Osteocyte (in vitro differentiated cells): ENCODE results near the gene LRCH4. TPM values are rescaled to one million over a fixed set of nuclear protein-coding genes. Genes with fewer than 3 reads are reported as not detected.
"Not testable (repeated sequence)": the region's sequence is repeated elsewhere in the genome, so short reads cannot be mapped to it uniquely, and the experiment has no call there.

Experiments
- DNase-seq: peaks from one replicate; pipeline ENCODE4 v3.0.0; 2021; ENCODE audit warnings: mixed read lengths; ENCODE audit not compliant: unreplicated experiment; ENCODE audit errors: extremely low spot score
- H3K27ac Mint-ChIP-seq: one replicate; pipeline ENCODE4 v1.8.0; 2021; ENCODE audit warnings: mild to moderate bottlenecking, mixed read lengths; ENCODE audit not compliant: unreplicated experiment
- H3K27me3 Mint-ChIP-seq: one replicate; pipeline ENCODE4 v1.8.0; 2021; ENCODE audit warnings: mixed read lengths; ENCODE audit not compliant: unreplicated experiment
- H3K36me3 Mint-ChIP-seq: one replicate; pipeline ENCODE4 v1.8.0; 2021; ENCODE audit warnings: mixed read lengths; ENCODE audit not compliant: unreplicated experiment
- H3K4me1 Mint-ChIP-seq: one replicate; pipeline ENCODE4 v1.8.0; 2021; ENCODE audit warnings: mixed read lengths; ENCODE audit not compliant: unreplicated experiment
- H3K4me3 Mint-ChIP-seq: one replicate; pipeline ENCODE4 v1.8.0; 2021; ENCODE audit warnings: mild to moderate bottlenecking, moderate library complexity, mixed read lengths; ENCODE audit not compliant: unreplicated experiment
- H3K9me3 Mint-ChIP-seq: one replicate; pipeline ENCODE4 v1.8.0; 2021; ENCODE audit warnings: mixed read lengths; ENCODE audit not compliant: unreplicated experiment
- total RNA-seq: library from RNA; stranded (reverse); gene quantifications from 2 replicates; pipeline ENCODE4 v1.2.1, GENCODE V29; 2021
- TF ChIP-seq, protein P1 (sequence below): fragments of 200-600 bp; sonication (generic); IDR thresholded peaks from 2 replicates; pipeline ENCODE4 v1.5.0; 2021; ENCODE audit warnings: antibody characterized with exemption, mild to moderate bottlenecking, moderate library complexity

The LRCH4 gene
- total RNA-seq, 1 donor from 2014 or later = 90.9 TPM

DNA sequence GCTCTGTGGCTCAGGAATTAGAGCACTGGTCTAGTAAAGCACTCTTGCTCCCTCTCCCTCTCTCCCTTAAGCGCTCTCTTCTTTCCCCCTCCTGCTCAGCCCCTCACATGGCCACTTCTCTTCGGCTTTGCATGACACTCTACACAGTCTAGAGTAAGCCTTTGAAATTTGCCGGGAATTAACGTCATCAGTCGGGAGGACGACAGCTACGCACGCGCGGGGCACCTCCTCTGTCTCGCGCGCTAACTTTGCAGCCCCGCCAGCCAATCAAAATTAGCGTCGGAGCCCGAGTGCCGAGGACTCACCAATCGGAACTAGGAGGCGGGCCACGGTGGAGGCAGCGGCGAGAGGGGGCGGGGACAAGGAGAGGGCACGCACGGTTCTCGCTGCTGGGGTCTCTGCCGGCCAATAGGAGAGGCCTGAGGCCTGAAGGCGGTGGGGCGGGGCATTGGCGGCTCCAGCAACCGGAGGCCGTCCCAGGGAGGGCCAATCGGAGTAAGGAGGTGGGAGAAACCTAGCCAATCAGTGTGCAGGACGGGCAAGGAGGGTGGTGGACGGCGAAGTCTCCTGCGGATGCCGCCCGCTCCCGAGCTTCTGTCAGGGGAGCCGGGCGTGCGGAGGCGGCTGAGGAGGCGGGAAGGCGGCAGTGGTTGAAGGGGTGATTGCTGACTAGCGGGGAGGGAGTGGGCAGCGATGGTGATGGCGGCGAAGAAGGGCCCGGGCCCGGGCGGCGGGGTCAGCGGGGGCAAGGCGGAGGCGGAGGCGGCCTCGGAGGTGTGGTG lies 47.1 kb downstream of the LRCH4 start, which contains the start of gene AGFG2:
TSS of gene AGFG2 (plus strand) at position 550 of the 782 bp plus-strand sequence. CDS start at position 694, 144 bp downstream.
- peak within 1 kb of the TSS; percentile 98 for H3K4me3 Mint-ChIP-seq
- peak within 1 kb of the TSS; percentile 79 for H3K27ac Mint-ChIP-seq
- H3K4me1 Mint-ChIP-seq = peaks cover 15% of the 10 kb centered on the region
- TF ChIP-seq, protein P1, sequence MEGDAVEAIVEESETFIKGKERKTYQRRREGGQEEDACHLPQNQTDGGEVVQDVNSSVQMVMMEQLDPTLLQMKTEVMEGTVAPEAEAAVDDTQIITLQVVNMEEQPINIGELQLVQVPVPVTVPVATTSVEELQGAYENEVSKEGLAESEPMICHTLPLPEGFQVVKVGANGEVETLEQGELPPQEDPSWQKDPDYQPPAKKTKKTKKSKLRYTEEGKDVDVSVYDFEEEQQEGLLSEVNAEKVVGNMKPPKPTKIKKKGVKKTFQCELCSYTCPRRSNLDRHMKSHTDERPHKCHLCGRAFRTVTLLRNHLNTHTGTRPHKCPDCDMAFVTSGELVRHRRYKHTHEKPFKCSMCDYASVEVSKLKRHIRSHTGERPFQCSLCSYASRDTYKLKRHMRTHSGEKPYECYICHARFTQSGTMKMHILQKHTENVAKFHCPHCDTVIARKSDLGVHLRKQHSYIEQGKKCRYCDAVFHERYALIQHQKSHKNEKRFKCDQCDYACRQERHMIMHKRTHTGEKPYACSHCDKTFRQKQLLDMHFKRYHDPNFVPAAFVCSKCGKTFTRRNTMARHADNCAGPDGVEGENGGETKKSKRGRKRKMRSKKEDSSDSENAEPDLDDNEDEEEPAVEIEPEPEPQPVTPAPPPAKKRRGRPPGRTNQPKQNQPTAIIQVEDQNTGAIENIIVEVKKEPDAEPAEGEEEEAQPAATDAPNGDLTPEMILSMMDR = no peak
- no peaks in the 10 kb centered on the region for H3K9me3 Mint-ChIP-seq
- no peaks in the 10 kb centered on the region for H3K27me3 Mint-ChIP-seq
- H3K36me3 Mint-ChIP-seq = no peaks in the 10 kb centered on the region
- peak; percentile 100 for DNase-seq

DNA sequence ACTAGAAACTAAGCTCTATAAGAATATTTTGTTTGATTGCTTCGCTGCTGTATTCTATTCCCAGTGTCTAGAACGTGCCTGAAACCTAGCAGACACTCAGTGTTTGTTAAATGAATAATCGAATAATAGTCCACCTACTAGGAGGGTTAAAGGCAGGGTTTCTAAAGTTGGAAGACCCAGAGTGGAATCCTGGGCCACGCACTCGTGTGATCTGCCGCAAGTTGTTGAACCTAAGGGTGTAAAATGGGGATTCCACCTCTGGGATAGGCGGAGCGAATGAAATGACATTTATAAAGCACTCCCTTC lies 47.6 kb downstream of the LRCH4 start:
- no peak for DNase-seq
- Mint-ChIP-seq H3K9me3 (no peaks in the 10 kb centered on the region), H3K27ac (peak overlapping the region; percentile 59), H3K36me3 (no peaks in the 10 kb centered on the region), H3K27me3 (no peaks in the 10 kb centered on the region), H3K4me3 (peak overlapping the region; percentile 73), H3K4me1 (peaks cover 15% of the 10 kb centered on the region)
- TF ChIP-seq, protein P1 = no peak

DNA sequence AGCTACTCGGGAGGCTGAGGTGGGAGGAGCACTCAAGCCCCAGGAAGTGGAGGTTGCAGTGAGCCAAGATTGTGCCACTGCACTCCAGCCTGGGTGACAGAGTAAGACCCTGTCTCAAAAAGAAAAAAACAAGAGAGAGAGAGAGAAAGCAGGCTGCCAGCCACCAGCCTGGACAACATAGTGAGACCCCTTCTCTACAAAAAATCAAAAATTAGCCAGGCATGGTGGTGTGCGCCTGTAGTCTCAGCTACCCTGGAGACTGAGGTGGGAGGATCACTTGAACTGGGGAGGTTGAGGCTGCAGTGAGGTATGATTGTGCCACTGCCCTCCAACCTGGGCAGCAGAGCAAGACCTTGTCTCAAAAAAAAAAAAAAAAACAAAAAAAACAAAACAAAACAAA lies 49.2 kb downstream of the LRCH4 start:
- H3K9me3 Mint-ChIP-seq, H3K27me3 Mint-ChIP-seq, H3K36me3 Mint-ChIP-seq, H3K4me3 Mint-ChIP-seq, DNase-seq, H3K27ac Mint-ChIP-seq: not testable (repeated sequence)
- peaks cover 15% of the 10 kb centered on the region for H3K4me1 Mint-ChIP-seq

DNA sequence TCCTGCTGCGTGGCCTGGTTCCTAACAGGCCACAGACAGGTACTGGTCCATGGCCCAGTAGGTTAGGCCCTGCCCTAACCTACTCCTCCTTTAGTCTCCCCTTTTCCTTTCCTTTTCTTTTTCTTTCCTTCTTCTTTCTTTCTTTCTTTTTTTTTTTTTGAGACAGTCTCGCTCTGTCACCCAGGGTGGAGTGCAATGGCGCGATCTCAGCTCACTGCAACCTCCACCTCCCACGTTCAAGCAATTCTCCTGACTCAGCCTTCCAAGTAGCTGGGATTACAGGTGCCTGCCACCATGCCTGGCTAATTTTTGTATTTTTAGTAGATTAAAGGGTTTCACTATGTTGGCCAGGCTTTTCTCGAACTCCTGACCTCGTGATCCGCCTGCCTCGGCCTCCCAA lies 49.9 kb downstream of the LRCH4 start:
- not testable (repeated sequence) for DNase-seq, H3K36me3 Mint-ChIP-seq, H3K4me3 Mint-ChIP-seq, H3K27ac Mint-ChIP-seq, H3K9me3 Mint-ChIP-seq, H3K27me3 Mint-ChIP-seq
- peaks cover 15% of the 10 kb centered on the region for H3K4me1 Mint-ChIP-seq

DNA sequence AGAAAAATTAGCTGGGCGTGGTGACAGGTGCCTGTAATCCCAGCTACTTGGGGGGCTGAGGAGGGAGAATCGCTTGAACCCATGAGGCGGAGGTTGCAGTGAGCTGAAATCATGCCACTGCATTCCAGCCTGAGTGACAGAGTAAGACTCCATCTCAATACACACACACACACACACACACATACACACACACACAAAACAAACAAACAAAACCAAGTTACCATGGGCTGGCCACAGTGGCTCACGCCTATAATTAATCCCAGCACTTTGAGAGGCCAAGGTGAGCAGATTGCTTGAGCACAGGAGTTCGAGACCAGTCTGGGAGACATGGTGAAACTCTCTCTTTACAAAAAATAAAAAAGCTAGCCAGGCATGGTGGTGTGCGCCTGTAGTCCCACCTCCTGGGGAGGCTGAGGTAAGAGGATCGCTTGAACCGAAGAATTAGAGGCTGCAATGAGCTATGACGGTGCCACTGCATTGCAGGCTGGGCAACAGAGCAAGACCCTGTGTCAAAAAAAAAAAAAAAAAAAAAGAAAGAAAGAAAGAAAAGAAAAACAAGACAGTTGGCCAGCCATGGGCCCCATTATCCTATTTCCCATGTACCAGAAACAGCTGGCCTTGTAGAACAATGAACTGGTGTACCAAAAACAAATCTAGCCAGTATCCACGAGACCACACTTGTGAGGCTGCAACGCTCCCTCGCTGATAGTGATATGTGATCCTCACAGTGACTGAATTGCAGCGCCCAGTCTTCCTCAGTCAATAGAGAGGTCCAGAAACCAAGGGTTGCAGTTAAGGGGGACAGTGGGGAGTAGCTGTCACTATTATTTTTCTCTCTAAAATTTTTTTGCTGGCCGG lies 53.5 kb downstream of the LRCH4 start:
- Mint-ChIP-seq H3K36me3 (no peaks in the 10 kb centered on the region), H3K9me3 (no peaks in the 10 kb centered on the region), H3K4me3 (no peak overlapping the region), H3K4me1 (peaks cover 2% of the 10 kb centered on the region), H3K27ac (no peak overlapping the region), H3K27me3 (no peaks in the 10 kb centered on the region)
- TF ChIP-seq, protein P1 = no peak
- DNase-seq = no peak

DNA sequence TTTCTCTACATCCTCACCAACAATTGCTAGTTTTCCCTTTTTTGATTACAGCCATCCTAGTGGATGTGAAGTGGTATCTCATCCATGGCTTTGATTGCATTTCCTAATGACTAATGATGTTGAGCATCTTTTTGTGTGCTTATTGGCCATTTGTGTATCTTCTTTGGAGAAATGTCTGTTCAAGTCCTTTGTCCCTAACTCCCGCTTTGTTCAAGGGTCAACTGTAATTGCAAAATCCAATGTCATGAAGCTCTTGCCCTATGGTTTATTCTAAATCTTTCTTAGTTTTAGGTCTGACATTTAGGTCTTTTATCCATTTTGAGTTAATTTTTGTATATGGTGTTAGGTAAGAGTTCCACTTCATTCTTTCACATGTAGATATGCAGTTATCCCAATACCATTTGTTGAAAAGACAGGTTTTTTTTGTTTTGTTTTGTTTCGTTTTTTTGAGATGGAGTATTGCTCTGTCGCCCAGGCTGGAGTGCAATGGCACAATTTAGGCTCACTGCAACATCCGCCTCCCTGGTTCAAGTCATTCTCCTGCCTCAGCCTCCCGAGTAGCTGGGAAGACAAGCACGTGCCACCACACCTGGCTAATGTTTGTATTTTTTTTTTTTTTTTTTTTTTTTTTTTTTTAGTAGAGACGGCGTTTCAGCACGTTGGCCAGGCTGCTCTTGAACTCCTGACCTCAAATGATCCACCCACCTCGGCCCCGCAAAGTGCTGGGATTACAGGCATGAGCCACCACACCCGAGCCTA lies 57.6 kb downstream of the LRCH4 start:
- not testable (repeated sequence) for H3K4me1 Mint-ChIP-seq, H3K9me3 Mint-ChIP-seq, H3K36me3 Mint-ChIP-seq, H3K4me3 Mint-ChIP-seq, H3K27me3 Mint-ChIP-seq, DNase-seq, H3K27ac Mint-ChIP-seq

Other genes starting within 250 kb of the LRCH4 start
- gene PILRB, start 228.0 kb downstream of the LRCH4 start, total RNA-seq = 31.7 and 38.7 TPM in 2 replicates
- 1.8 and 2.5 TPM in 2 replicates for gene PILRA, start 212.6 kb downstream of the LRCH4 start, total RNA-seq
- gene ZCWPW1, start 157.4 kb downstream of the LRCH4 start, total RNA-seq = 4.4 and 5.0 TPM in 2 replicates
- 50.0 and 50.1 TPM in 2 replicates for gene MEPCE, start 156.3 kb downstream of the LRCH4 start, total RNA-seq
- 22.8 and 32.1 TPM in 2 replicates for gene PPP1R35, start 149.6 kb downstream of the LRCH4 start, total RNA-seq
- 0.46 TPM in 1 of 2 replicates, not detected in the other for gene SPACDR, start 121.9 kb downstream of the LRCH4 start, total RNA-seq
- gene TSC22D4, start 106.9 kb downstream of the LRCH4 start, total RNA-seq = 46.8 and 46.9 TPM in 2 replicates
- 0.89 and 0.99 TPM in 2 replicates for gene NYAP1, start 102.2 kb downstream of the LRCH4 start, total RNA-seq
- 10.2 and 10.8 TPM in 2 replicates for gene AGFG2, start 46.9 kb downstream of the LRCH4 start, total RNA-seq
- 1.5 TPM in 1 of 2 replicates, not detected in the other for gene SAP25, start 12.2 kb downstream of the LRCH4 start, total RNA-seq
- gene FBXO24, start 199 bp upstream of the LRCH4 start, total RNA-seq = 0.46 and 0.94 TPM in 2 replicates
- 608 and 626 TPM in 2 replicates for gene PCOLCE, start 16.2 kb upstream of the LRCH4 start, total RNA-seq
- 24.5 and 26.3 TPM in 2 replicates for gene MOSPD3, start 26.4 kb upstream of the LRCH4 start, total RNA-seq
- 0.19 and 0.31 TPM in 2 replicates for gene TFR2, start 55.4 kb upstream of the LRCH4 start, total RNA-seq
- gene ACTL6B, start 70.3 kb upstream of the LRCH4 start, total RNA-seq = not detected in 2 replicates
- 229 and 251 TPM in 2 replicates for gene GNB2, start 87.6 kb upstream of the LRCH4 start, total RNA-seq
- gene GIGYF1, start 108.1 kb upstream of the LRCH4 start, total RNA-seq = 56.3 and 64.6 TPM in 2 replicates
- gene POP7, start 120.0 kb upstream of the LRCH4 start, total RNA-seq = 19.3 and 26.3 TPM in 2 replicates
- not detected in 2 replicates for gene EPO, start 134.3 kb upstream of the LRCH4 start, total RNA-seq
- gene ZAN, start 147.5 kb upstream of the LRCH4 start, total RNA-seq = not detected in 2 replicates
- 88.9 and 91.9 TPM in 2 replicates for gene EPHB4, start 241.4 kb upstream of the LRCH4 start, total RNA-seq